ENCODE results near the gene PHF19.

GRCh38 chr9:120856700-120857099 is 20.3 kb downstream of the PHF19 start:
- no peak for TF ChIP-seq TCF12 (IDR thresholded peaks at IDR 0.05; ENCODE audit: low read depth, low read length)
- TF ChIP-seq RFX5 (IDR thresholded peaks at IDR 0.05; ENCODE audit: borderline replicate concordance, low read depth, low read length): no peak
- TF ChIP-seq MAX (IDR thresholded peaks at IDR 0.05): no peak
- no peak for TF ChIP-seq CTCF (IDR thresholded peaks at IDR 0.05; ENCODE audit: control extremely low read depth in 1 of 3, insufficient read depth in 1 of 3, low read depth in 1 of 3, low read length in 3 of 3)
- no peak for TF ChIP-seq JUND (IDR thresholded peaks at IDR 0.05; ENCODE audit: low read length)
- TF ChIP-seq SUZ12 (IDR thresholded peaks at IDR 0.05; ENCODE audit: low read length): no peak
- TF ChIP-seq HDAC6 (IDR thresholded peaks at IDR 0.05; ENCODE audit: low read depth, low read length): no peak
- TF ChIP-seq FOSL1 (IDR thresholded peaks at IDR 0.05; ENCODE audit: insufficient read depth, low read depth, low read length): no peak
- TF ChIP-seq ZNF274 (IDR thresholded peaks at IDR 0.05; ENCODE audit: borderline replicate concordance, extremely low read depth, low read length): no peak
- no peak for TF ChIP-seq POLR2AphosphoS5 (IDR thresholded peaks at IDR 0.05; ENCODE audit: low read depth, low read length)
- TF ChIP-seq CEBPB (IDR thresholded peaks at IDR 0.05; ENCODE audit: low read depth, low read length): no peak
